ENCODE data around the gene LRMDA.

GRCh38 chr10:75951627-75952026 is 520.2 kb downstream of the LRMDA start:
- no peak for TF ChIP-seq CTCF (conservative IDR thresholded peaks at IDR 0.05; ENCODE audit: low read length)
- TF ChIP-seq EZH2phosphoT487 (IDR thresholded peaks at IDR 0.05; ENCODE audit: borderline replicate concordance) = no peak

Data from Loucy (cell line).